HEK293 (cell line): ENCODE data around the gene ARHGEF40.

ENCODE experiments used
- EGR2 ChIP-seq: fragments of 450-650 bp; formaldehyde crosslinking; IDR thresholded peaks from 2 replicates; pipeline ENCODE4 v1.5.1; 2016; ENCODE audit warnings: low read depth, missing biosample characterization, missing genetic modification characterization
- GFI1B ChIP-seq: fragments of 450-650 bp; formaldehyde crosslinking; IDR thresholded peaks from 2 replicates; pipeline ENCODE4 v1.5.1; 2016; ENCODE audit warnings: missing biosample characterization, missing genetic modification characterization
- IKZF3 ChIP-seq: fragments of 450-650 bp; IDR thresholded peaks from 2 replicates; pipeline ENCODE4 v1.5.0; 2018; ENCODE audit warnings: missing biosample characterization, mild to moderate bottlenecking, missing genetic modification characterization, moderate library complexity
- KLF10 ChIP-seq: fragments of 450-650 bp; IDR thresholded peaks from 2 replicates; pipeline ENCODE4 v1.5.1; 2018; ENCODE audit warnings: missing biosample characterization, mild to moderate bottlenecking, missing genetic modification characterization
- KLF7 ChIP-seq: fragments of 450-650 bp; formaldehyde crosslinking; IDR thresholded peaks from 2 replicates; pipeline ENCODE4 v1.5.1; 2016; ENCODE audit warnings: missing biosample characterization, missing genetic modification characterization, borderline replicate concordance
- KLF9 ChIP-seq: fragments of 450-650 bp; formaldehyde crosslinking; IDR thresholded peaks from 2 replicates; pipeline ENCODE4 v1.5.1; 2016; ENCODE audit warnings: missing biosample characterization, missing genetic modification characterization, low read depth
- PRDM2 ChIP-seq: fragments of 450-650 bp; formaldehyde crosslinking; IDR thresholded peaks from 2 replicates; pipeline ENCODE4 v1.5.1; 2016; ENCODE audit warnings: missing biosample characterization, missing genetic modification characterization, borderline replicate concordance
- SCRT1 ChIP-seq: fragments of 450-650 bp; formaldehyde crosslinking; IDR thresholded peaks from 2 replicates; pipeline ENCODE4 v1.5.1; 2016; ENCODE audit warnings: missing biosample characterization, missing genetic modification characterization, borderline replicate concordance
- SP2 ChIP-seq: fragments of 450-650 bp; formaldehyde crosslinking; IDR thresholded peaks from 2 replicates; pipeline ENCODE4 v1.5.1; 2016; ENCODE audit warnings: missing biosample characterization, missing genetic modification characterization
- ZFP37 ChIP-seq: fragments of 450-650 bp; formaldehyde crosslinking; IDR thresholded peaks from 2 replicates; pipeline ENCODE4 v1.5.1; 2016; ENCODE audit warnings: missing biosample characterization, missing genetic modification characterization
- ZNF10 ChIP-seq: fragments of 450-650 bp; formaldehyde crosslinking; IDR thresholded peaks from 2 replicates; pipeline ENCODE4 v1.5.1; 2017; ENCODE audit warnings: missing biosample characterization, missing genetic modification characterization
- ZNF19 ChIP-seq: fragments of 450-650 bp; formaldehyde crosslinking; IDR thresholded peaks from 2 replicates; pipeline ENCODE4; 2016; ENCODE audit warnings: missing biosample characterization, missing genetic modification characterization, low read depth
- ZNF391 ChIP-seq: fragments of 450-650 bp; formaldehyde crosslinking; IDR thresholded peaks from 2 replicates; pipeline ENCODE4 v1.5.1; 2016; ENCODE audit warnings: low read depth, missing biosample characterization, missing genetic modification characterization, borderline replicate concordance
- ZNF426 ChIP-seq: fragments of 450-650 bp; formaldehyde crosslinking; IDR thresholded peaks from 2 replicates; pipeline ENCODE4 v1.5.1; 2017; ENCODE audit warnings: missing biosample characterization, missing genetic modification characterization, mild to moderate bottlenecking, inconsistent platforms, moderate library complexity
- ZNF529 ChIP-seq: fragments of 450-650 bp; formaldehyde crosslinking; IDR thresholded peaks from 2 replicates; pipeline ENCODE4 v1.5.1; 2017; ENCODE audit warnings: missing genetic modification characterization, missing biosample characterization; ENCODE audit not compliant: insufficient replicate concordance
- ZNF561 ChIP-seq: fragments of 450-650 bp; IDR thresholded peaks from 2 replicates; pipeline ENCODE4 v1.5.1; 2018; ENCODE audit warnings: missing biosample characterization, missing genetic modification characterization, borderline replicate concordance
- ZNF596 ChIP-seq: fragments of 450-650 bp; IDR thresholded peaks from 2 replicates; pipeline ENCODE4 v1.5.0; 2018; ENCODE audit warnings: missing biosample characterization, mild to moderate bottlenecking, missing genetic modification characterization, moderate library complexity
- ZNF639 ChIP-seq: fragments of 450-650 bp; formaldehyde crosslinking; IDR thresholded peaks from 2 replicates; pipeline ENCODE4 v1.5.1; 2016; ENCODE audit warnings: missing biosample characterization, missing genetic modification characterization
- ZNF76 ChIP-seq: fragments of 450-650 bp; formaldehyde crosslinking; IDR thresholded peaks from 2 replicates; pipeline ENCODE4; 2016; ENCODE audit warnings: low read depth, missing biosample characterization, missing genetic modification characterization, borderline replicate concordance
- TF ChIP-seq, protein P1 (sequence below): fragments of 450-650 bp; formaldehyde crosslinking; IDR thresholded peaks from 2 replicates; pipeline ENCODE4 v1.5.1; 2016; ENCODE audit warnings: missing biosample characterization, missing genetic modification characterization
- TF ChIP-seq, protein P2 (sequence below): fragments of 450-650 bp; formaldehyde crosslinking; IDR thresholded peaks from 2 replicates; pipeline ENCODE4 v1.5.1; 2016; ENCODE audit warnings: missing biosample characterization, missing genetic modification characterization
- TF ChIP-seq, protein P3 (sequence below): fragments of 450-650 bp; formaldehyde crosslinking; IDR thresholded peaks from 2 replicates; pipeline ENCODE4 v1.5.1; 2016; ENCODE audit warnings: missing biosample characterization, missing genetic modification characterization

ARHGEF40 gene

DNA sequence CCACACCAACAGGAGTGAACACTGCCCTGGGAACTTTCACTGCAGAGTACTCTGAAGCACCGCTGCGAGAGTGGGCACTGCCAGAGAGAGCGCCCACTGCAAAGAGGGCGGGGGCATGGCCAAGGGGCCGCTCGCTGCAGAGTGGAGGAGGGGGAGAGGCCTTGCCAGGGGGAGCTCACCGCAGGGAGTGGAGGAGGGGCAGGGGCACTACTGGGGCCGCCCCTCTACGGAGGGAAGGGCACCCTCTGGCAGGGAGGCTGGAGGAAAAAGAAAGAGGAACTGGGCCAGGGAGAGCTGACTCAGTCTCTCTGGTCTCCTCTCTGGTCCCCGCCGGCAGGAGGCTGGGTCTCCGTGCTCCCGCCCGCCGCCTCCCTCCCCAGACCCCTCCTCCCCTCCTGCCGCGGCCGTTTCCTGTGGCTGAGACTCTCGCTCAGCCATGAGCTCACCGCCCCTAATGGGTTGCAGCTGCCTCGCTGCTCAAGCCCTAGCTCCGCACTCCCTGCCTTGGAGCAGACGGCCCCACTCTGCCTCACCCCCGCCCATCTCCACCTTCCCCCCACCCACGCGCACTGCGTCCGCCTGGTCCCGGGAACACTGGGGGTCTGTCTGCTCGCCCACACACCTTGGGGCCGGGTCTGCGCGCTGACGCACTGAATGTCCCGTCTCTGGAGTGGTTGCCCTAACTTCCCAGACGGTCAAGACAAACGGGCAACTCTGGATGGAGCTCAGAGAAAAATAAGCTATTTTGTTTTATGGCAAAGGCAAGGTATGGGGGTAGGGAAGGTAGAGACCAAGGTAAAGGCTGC is 1.3 kb downstream of the ARHGEF40 start (continued):
- TF ChIP-seq SCRT1 (tag by site-specific recombination) (no peak), ZNF529 (tag by site-specific recombination) (no peak), ZNF639 (tag by site-specific recombination) (0 out of 2 replicates have a peak, but pooled peaks have one; percentile 21), ZNF391 (no peak), SP2 (tag by site-specific recombination) (peak; percentile 83), PRDM2 (tag by site-specific recombination) (no peak), ZNF76 (tag by site-specific recombination) (peak; percentile 44; the same call in 1 of the 2 replicates), ZNF426 (tag by site-specific recombination) (no peak), ZNF596 (tag by site-specific recombination) (no peak), ZFP37 (tag by site-specific recombination) (no peak), ZNF561 (tag by site-specific recombination) (0 out of 2 replicates have a peak, but pooled peaks have one; percentile 53), EGR2 (peak; percentile 82), GFI1B (tag by site-specific recombination) (no peak), KLF10 (tag by site-specific recombination) (no peak), ZNF19 (tag by site-specific recombination) (no peak), ZNF10 (tag by site-specific recombination) (no peak), KLF9 (tag by site-specific recombination) (peak; percentile 33; the same call in 1 of the 2 replicates), IKZF3 (tag by site-specific recombination) (0 out of 2 replicates have a peak, but pooled peaks have one; percentile 23), KLF7 (tag by site-specific recombination) (0 out of 2 replicates have a peak, but pooled peaks have one; percentile 42)
- TF ChIP-seq, protein P1, sequence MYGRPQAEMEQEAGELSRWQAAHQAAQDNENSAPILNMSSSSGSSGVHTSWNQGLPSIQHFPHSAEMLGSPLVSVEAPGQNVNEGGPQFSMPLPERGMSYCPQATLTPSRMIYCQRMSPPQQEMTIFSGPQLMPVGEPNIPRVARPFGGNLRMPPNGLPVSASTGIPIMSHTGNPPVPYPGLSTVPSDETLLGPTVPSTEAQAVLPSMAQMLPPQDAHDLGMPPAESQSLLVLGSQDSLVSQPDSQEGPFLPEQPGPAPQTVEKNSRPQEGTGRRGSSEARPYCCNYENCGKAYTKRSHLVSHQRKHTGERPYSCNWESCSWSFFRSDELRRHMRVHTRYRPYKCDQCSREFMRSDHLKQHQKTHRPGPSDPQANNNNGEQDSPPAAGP (tag by site-specific recombination): peak; percentile 61
- TF ChIP-seq, protein P2, sequence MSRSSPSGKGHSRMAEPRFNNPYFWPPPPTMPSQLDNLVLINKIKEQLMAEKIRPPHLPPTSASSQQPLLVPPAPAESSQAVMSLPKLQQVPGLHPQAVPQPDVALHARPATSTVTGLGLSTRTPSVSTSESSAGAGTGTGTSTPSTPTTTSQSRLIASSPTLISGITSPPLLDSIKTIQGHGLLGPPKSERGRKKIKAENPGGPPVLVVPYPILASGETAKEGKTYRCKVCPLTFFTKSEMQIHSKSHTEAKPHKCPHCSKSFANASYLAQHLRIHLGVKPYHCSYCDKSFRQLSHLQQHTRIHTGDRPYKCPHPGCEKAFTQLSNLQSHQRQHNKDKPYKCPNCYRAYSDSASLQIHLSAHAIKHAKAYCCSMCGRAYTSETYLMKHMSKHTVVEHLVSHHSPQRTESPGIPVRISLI (tag by site-specific recombination): no peak
- TF ChIP-seq, protein P3, sequence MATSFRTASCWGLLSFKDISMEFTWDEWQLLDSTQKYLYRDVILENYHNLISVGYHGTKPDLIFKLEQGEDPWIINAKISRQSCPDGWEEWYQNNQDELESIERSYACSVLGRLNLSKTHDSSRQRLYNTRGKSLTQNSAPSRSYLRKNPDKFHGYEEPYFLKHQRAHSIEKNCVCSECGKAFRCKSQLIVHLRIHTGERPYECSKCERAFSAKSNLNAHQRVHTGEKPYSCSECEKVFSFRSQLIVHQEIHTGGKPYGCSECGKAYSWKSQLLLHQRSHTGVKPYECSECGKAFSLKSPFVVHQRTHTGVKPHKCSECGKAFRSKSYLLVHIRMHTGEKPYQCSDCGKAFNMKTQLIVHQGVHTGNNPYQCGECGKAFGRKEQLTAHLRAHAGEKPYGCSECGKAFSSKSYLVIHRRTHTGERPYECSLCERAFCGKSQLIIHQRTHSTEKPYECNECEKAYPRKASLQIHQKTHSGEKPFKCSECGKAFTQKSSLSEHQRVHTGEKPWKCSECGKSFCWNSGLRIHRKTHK (tag by site-specific recombination): no peak
